Right lung (tissue), 5 donors: ENCODE results near the gene ZBTB7A. TPM values are rescaled to one million over a fixed set of nuclear protein-coding genes. Genes with fewer than 3 reads are reported as not detected.

ENCODE experiments used
- DNase-seq, 2 donors: peaks; one replicate each; pipeline ENCODE4 v3.0.0-alpha.2; 2013
- polyA plus RNA-seq, 5 donors: library from polyadenylated mRNA; unstranded; fragments of 120-200 nt; gene quantifications; one replicate each; pipeline versions ENCODE4 v1.2.1 to v1.2.3, GENCODE V29; 2013; ENCODE audit warnings: inconsistent platforms in 1 of 5, low replicate concordance in 1 of 5; ENCODE audit not compliant: insufficient read length in 5 of 5, insufficient read depth in 1 of 5

ZBTB7A gene
- polyA plus RNA-seq, 5 donors = 6.6 to 15.7 (median 9.3) TPM

DNA sequence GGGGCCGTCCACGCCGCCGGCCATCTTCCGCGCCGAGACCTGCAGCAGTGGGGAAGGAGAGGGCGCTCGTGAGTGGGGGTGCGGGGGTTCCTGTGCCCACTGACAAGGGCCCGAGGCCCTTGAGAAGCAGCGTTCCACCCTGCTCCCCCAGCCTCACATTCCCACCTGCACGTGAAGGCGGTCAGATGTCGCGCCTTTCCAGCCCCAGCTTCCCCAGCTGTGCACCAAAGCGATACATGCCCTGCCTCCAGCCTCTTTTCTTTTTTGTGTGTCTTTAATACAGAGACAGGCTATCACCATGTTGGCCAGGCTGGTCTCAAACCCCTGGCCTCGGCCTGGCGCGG lies 11.5 kb downstream of the ZBTB7A start:
- DNase-seq = no peak

DNA sequence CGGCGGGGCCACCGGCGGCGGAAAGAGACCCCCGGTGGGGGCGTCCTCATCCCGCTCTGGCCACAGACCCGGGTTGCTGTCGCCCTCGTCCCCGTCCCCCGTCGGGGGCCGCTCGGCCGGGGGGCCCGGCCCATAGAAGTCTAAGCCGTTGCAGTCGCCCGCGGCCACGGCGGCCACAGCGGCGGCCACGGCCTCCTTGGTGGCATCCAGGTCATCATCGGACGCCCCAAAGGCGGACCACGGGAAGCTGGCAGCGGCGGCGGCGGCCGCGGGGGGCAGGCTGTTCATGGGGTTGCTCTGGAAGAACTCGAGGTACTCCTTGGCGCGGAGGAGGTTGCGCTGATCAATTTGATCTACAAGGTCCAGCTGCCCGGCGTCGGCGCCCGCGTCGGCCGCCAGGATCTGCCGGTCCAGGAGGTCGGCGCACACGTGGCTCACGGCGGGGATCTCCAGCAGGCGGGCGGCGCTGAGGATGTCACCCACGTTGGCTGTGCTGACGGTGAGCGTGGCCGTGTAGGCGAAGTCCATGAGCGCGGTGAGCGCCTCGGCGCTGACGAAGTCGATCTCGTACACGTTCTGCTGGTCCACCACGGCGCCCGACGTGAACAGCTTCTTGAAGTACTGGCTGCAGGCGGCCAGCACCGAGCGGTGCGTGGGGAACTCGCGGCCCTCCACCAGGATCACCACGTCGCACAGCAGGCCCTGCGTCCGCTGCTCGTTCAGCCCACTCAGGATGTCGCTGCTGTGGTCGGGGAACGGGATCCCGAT lies 12.1 kb downstream of the ZBTB7A start:
- DNase-seq = no peak

DNA sequence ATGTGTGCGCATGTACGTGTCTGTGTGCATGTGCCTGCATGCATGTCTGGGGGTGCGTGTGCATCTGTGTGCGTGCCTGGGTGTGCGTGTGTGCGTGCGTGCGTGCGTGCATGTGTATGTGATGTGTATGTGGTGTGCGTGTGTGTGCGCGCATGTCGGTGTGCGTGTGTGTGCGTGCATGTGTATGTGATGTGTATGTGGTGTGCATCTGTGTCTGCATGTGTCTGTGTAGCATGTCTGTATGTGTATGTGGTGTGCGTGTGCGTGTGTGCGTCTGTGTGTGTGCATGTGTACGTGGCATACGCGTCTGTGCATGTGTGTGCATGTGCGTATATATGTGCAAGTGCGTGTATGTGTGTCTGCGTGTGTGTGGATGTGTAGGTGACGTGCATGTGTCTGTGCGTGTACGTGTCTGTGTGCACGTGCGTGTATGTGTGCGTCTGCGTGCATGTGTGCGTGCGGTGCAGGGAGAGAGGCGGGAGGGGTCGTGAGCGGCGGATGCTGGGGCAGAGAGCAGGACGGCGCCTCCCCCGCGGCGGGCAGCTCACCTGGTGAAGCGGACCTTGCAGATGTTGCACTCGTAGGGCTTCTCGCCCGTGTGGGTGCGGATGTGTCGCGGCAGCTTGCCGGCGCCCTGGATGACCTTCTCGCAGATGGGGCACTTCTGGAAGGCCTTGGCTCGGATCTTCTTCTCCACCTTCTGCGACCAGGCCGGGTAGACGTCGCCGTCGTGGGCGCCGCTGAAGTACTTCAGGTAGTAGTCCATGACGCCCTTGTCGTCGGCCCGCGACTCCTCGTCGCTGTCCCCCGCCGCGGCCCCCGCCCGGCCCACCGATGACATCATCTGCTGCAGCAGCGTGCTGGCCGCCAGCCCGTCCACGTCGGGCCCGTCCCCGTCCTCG lies 13.0 kb downstream of the ZBTB7A start:
- DNase-seq = no peak

DNA sequence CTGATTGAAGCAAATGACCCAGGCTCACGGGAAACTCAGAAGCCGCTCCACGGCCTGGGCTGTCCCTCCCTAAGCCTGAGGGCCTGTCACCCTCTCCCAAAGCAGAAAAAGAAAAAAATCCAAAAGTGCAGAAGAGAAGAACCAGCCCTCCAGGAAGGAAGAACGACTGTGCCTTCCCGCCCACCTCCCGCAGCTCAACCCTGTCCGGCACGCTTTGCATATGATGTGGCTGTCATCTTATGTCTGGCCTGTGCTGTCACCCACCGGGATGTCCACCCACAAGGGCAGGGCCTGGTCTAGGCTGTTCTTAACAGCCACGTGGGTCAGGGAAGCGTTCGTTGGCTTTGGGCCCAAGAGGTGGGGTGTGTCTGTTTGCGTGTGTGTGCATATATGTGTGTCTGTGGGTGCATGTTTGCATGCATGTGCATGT lies 13.7 kb downstream of the ZBTB7A start:
- DNase-seq = no peak

DNA sequence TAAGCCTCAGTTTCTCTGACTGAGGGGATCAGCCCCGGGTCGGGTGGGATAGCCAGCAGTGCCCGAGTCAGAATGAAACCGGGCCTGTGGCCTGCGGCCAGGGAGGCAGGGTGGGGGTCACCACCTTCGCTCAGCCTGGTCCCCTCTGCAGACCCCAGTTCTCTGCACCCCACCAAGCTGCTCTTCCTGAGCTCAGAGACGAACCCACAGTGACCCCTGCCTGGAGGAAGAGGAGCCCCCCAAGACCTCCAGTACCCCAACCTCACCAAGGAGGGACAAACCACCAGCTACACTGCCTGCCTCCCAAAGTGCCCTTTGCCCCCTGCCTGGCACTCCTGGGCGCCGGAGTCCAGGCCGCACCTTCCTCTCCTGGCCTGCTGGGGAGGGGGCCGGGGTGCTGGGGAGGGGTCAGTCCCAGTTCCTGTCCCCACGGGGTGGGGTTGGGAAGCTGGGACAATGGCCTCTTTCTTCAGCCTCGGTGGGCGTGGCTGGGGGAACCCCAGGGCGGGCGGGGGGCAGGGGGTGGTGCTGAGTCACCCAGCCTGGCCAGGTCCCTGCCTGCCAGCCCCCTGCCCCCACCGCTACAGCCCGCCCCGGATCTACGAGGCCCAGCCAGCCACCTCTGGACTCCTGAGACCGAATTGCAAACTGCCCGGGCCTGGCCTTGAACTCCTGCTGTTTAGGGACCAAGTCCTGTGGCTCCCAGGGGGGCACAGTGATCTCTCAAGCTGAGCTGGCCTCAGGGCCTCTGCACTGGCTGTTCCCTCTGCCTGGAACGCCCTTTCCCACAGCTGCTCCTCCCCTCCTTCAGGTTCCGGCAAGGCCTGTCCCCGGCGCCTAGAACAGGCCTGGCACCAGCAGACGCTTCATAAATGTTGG lies 14.3 kb downstream of the ZBTB7A start:
- DNase-seq = no peak

DNA sequence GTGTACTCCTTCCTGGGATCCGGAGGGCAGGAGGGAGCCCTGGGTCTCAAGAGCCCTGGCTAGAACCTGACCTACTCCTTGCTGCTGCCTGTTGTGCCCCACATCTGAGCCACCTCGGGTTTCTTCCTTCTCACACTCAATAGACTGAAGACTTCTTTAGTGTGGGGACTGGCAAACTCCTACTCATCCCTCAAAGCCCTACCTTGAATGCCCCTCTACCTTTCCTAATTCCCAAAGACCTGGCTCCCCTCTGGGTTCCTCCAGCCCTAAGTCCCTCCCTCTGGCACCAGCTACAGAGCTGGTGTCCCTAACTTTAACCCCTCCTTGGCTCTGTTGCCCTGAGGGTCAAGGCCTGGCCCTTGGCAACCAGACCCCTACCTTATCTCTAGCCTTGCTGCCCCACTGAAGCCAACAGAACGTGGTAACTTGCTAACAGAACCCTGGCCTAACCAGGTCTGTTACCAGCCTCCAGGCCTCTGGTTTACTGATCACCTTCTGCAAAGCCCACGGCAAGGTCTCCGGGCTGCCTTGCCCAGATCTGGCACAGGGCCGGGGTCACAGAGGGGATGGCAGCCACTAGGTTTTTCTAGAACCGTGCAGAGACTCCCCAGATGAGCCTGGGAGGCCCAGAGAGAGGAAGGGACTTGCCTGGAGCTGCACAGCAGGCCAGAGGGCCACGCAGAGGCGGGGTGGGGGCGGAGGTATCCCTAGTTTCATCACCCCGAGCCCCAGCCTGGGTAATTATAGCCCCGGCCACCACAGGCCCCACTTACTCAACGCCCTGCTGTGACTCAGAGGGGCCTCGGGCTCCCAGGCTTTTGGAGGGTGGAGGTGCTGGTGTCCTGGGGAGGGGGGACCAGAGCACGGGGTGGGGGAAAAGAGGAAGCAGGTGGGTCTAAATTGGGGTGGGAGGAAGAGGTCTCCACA lies 15.3 kb downstream of the ZBTB7A start:
- DNase-seq = no peak

DNA sequence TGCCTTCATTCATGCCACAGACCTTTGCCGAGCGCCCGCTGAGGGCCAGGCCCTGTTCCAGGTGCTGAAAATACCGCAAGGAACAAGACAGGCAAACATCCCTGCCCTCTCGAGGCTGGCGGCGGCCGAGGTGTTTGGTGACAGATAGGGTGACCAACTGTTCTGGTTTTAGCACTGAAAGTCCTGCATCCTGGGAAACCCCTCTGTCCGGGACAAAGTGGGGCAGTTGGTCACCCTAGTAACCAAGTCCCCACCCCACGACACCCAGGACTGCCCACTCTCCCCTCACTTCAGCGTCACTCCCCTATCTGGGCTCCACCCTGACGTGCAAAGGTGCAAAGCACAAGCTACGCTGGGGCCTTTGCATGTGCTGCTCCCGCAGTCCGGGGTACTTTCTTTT lies 17.3 kb downstream of the ZBTB7A start:
- no peak for DNase-seq

DNA sequence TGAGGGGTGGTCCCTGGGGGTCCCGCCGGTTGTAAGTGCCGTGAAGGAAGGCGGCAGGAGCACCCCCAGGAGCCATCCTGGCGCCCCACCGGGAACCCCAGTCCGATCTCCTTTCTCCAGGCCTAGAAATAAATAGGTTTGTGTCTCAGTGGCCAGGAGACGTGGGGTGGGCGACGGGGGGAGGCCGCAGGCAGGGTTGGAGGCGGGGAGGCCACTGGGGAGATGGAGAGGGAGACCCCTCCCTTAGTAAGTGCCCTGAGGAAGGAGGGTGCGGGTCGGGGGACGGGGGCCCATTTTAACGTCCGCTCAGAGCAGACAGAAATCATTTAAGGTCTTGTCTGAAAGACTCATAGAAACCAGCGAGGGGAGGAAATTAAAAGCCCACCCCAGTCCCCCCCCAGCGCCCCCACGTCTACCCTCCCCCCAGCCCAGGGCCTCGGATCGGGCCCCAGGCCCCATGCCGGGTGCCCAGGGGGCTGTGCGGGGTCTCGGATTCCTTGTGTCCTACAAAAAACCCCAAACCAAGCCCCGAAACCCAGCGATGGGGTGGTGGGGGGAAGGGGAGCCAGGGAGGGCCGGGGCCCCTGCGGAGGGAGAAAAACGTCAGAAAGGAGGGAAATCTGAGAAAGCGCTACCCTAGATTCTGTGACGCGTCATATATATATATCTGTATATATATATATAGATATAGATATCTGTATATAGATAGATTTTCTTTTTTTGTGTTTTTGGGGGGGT lies 19.6 kb downstream of the ZBTB7A start:
- no peak for DNase-seq

DNA sequence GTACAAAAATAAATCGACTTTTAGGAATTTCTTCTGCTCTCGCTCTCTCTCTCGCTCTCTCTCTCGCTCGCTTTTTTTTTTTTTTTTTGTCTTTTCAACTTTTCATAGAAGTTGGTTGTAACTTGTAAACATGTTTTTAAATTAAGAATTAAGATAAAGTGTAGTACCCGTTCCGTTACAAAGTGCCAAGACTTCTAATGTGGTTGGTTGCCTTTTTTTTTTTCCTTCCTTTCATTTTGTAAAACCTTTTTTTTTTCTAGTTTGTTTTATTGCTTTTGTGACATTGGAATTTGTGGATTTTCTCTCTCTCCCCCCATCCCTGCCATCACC lies 20.4 kb downstream of the ZBTB7A start:
- no peak for DNase-seq

DNA sequence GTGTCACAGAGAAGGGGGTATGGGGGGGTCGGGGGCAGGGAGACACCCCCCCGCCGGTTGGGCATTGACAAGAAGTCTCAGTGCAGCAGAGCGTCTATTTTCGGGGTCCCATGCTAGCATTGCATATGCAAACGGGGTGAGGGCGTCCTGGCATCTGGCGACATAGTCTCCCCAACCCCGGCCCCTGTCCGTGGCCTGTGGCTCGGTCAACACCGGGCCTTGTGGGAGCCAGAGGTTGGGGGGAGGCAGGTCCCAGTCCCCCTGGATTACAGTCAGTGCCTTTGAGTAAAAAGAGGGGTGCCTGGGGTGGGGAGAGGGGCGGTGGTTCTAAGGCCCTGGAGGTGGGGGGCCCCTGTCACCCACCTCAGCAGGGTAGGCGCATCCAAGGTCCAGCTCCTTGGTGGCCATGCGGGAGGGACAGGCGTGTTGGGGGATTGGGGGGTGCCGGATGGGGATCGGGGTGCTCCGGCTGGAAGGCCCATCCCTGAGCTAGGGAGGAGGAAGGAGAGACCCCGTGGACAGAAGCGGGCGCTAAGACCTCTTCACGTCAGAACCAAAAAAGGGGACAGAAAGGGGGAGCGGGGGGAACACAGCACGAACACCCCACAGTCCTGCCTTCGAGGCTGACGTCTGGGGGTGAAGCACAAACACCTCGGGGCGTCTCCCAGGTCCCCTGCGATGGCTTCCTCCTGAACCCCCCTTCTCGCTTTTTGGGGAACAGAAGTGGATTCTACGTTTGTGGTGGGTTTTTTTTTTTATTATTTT lies 20.9 kb downstream of the ZBTB7A start:
- no peak for DNase-seq

DNA sequence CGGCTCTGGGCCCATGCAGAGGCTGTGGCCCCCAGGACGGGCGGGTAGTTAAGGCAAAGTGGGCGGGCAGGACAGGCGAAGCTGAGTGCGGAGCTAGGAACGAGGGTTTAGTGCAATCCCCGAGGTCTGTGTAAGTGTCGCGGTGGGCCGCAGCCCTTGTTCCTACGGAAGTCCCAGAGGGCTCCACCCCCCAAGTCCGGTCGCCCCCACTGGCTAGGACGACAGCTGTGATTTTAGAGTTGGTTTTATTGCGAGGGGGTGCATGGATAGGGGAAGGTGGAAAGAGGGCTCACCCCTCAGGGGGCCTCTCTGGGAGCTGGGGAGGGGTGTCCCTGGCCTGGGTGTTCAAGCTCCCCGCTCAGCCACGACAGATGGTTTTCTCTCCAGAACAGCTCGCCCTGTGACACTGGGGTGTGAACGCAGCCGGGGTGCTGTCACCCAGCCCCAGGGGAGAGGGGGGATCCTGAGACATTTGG lies 21.7 kb downstream of the ZBTB7A start:
- peak in 1 of 2 donors; percentile 36 for DNase-seq

DNA sequence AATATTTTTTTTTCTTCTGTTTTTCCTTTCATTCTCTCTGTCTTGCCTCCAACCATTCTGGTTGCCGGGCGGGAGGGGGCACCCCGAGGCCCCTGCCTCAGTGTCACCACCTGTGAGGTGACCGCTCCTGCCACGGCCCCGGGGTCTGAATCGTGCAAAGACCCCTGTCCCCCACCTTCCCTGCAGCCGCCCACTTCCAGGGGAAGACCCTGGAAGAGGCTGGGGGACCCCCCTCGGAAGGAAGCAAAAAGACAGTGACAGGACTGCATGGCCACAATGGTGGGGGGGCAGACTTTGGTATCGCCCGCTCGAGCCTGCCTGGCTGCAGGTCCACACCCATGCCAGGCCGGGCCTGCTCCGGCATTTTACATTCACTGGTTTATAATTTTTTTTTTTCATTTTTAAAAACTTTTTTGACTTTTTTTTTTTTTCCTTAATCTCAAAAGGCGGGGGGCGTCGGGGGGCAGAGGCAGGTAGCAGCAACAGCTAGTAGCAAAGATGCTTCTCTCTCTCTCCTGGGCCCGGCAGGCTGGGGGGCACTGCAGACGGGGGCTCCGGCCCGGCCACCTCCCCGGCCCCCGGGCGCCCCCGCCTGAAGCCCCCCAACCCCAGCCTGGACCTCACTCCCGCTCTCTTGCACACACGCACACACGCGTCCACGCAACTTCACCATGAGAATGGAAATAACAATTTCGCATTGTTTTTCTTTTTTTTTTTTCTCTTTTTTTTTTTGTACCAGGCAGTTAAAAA lies 22.6 kb downstream of the ZBTB7A start:
- DNase-seq = no peak

DNA sequence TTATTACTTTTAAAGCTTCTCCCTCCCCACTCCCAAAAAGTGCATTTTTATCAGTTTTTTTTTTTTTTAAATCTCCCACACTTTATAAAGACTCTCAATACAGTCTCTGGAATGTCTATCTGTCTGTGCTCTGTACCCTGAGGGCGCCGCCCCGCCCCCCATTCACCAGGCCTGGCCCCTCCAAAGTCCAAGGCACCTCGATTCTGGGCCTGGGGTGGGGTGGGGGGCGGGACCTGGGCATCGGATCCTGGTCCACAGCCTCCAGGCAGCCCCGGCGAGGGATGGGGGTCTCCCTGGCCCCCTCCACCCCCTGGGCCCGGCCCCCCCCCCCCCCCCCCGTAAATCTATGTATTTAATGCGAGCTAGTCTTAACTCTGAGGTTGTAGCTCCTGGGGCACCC lies 23.3 kb downstream of the ZBTB7A start:
- DNase-seq = no peak

DNA sequence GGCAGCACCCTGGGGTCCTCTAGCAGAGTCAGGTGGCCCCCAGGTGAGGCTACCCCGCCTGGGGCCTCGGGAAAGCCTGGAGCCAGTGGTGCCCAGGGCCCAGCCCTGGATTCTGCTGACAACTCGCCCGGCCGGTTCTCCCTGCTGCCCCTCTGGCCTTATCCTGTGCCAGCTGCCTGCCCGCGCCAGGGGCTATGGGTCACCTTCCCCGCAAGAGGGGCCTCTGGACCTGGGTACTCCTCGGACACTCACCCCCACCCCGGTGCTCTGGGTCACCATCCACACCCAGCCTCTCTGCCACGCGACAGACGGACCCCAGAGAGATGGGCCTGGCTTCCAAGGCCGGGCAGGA lies 24.0 kb downstream of the ZBTB7A start:
- DNase-seq = peak in 1 of 2 donors; percentile 48

DNA sequence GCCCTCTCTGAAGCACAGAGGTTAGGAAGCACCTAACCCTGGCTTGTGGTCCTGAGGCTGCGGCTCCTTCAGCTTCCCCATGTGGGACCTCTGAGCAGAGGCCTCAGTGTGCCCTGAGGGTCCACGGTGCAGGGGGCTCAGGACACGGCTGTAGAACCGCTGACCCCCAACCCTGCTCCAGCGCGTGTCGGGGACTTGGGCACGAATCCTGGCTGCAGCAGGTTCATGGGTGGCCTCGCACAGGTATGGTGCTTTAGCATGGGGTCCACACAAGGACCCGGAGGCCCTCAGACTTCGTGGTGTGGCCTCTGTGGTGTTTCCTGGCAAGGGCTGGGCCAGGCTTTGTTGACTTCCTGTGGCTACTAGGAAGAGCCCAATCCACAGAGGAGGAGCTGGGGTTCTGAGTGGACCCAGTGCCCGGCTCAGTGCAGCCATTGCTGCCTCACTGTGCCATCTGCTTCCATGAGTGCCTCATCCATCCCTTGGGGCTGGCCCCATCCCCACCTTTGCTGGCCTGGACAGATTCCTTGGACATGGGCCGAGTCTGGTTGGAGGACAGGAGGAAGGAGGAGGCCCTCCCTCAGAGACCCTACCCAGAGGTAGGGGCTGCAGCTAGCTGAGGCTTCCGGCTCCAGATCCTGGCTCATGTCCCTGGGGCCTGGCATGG lies 24.5 kb downstream of the ZBTB7A start:
- no peak for DNase-seq

DNA sequence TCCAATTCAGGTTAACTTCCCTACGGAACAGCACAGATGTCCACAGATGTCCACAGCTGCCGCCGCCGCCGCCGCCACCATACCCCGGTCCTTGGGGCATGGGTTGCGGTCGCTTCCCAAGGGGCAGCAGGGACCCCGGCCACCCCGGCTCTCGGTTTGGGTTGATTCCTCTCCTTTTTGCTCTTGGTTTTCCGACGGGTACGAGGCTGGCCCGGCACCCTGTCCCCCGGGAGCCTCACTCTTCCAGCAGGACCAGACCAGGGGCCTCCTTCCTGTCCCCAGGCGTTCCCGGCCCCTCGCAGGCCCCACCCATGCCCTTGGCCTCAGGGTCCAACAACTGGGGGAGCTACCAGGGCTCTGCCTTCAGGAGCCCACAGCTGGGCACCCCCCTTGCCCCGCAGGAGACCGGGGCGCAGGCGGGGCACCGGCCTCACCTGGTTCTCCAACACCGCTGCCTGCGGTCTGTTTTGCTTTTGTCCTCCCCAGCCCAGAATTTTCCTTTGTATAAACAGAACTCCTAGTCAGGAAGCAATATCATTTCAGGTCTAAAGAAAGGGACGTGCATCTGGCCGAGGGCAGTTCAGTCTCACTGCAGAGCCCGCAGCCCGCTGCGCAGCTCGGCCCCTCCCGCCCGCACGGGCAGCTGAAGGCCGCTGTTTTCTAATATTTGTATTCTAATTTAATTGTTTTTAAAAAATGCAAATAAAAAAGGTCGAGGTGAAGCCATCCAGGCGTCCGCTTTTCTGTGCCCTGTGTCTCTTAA lies 27.9 kb downstream of the ZBTB7A start:
- no peak for DNase-seq

DNA sequence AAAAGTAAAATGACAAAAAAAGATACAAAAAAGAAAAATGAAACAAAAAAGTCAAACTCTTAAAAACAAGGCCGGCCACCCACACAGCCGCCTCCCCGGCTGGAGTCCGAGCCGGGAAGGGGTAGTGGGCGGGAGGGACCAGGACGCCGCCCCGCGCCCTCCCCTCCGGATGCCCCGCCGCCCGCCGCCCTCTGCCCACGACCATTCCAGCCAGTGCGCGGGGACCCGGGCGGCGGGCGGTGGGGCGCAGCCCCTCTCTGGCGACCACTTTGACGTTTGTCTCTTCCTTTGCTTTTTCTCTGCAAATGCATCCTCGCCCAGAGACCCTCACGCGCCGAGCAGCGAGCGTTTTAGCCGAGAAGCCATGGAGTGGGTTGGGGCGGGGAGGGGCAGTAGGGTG lies 28.6 kb downstream of the ZBTB7A start:
- DNase-seq = no peak
